NCI-H2081 (cell line): ENCODE results near the gene ELMOD2.
"Not testable (repeated sequence)": the region's sequence is repeated elsewhere in the genome, so short reads cannot be mapped to it uniquely, and the experiment has no call there.

Experiments
- DNase-seq, 2 experiments: peaks; one replicate each; lab custom pipeline; 2025; lab: John Stamatoyannopoulos, UW

ELMOD2 gene, protein sequence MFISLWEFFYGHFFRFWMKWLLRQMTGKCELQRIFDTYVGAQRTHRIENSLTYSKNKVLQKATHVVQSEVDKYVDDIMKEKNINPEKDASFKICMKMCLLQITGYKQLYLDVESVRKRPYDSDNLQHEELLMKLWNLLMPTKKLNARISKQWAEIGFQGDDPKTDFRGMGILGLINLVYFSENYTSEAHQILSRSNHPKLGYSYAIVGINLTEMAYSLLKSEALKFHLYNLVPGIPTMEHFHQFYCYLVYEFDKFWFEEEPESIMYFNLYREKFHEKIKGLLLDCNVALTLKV

DNA sequence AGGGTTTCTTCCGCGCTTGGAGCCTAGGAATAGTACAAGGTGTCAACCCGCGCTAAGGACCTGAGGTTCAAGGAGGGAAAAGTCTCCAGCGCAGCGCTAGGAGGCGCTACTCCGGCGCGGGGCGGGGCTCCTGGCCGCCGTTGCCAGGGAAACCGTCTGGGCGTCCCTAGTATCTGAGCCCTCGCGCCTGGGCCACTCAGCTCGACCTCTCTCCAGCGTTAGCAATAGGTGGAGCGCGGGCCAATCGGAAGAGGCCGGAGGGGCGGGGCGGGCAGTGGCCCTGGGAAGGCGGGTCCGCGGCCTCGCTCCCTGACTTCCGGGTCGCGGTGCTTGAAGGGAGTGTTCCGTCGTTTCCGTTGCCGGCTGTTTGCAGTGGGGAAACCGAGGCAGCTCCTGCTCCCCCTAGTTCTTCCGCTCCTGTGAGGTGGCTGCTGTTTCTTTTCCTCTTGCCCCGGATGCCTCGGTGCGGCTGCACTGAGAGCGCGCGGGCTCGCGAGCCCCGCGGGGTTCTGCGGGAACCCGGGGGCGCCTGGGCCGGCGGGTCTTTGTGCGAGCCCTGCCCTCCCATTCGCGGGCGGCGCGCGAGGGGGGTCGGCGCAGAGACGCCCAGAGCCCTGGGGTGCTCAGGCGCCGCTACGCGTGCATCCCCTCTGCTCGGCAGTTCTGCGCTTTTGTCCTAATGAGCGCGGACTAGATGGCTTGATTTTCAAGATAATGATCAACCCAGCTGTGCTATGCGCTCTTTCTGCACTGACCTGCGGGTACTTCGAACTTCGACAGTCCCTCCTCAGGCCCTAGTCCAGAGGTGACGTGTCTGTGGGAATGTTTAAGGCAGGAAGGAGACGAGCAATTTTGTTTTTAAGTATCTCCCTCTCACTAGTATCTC is at the start of gene ELMOD2:
ELMOD2 (plus strand) TSS at position 312 of the 886 bp plus-strand sequence. CDS start 1,261 bp downstream, outside the sequence.
- peak; percentile 95 to 96 for DNase-seq

DNA sequence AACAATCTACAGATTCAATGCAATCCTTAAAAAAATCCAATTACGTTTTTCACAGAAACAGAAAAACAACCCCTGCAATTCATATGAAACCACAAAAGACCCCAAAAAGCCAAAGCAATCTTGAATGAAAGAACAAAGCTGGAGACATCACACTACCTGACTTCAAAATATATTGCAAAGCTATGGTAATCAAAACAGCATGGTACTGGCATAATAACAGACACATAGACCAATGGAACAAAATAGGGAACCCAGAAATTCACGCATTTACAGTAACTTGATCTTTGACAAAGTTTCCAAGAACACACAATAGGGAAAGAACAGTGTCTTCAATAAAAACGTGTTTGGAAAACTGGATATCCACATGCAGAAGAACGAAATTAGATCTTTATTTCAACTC is 40.5 kb upstream of the ELMOD2 start:
- no peak for DNase-seq

DNA sequence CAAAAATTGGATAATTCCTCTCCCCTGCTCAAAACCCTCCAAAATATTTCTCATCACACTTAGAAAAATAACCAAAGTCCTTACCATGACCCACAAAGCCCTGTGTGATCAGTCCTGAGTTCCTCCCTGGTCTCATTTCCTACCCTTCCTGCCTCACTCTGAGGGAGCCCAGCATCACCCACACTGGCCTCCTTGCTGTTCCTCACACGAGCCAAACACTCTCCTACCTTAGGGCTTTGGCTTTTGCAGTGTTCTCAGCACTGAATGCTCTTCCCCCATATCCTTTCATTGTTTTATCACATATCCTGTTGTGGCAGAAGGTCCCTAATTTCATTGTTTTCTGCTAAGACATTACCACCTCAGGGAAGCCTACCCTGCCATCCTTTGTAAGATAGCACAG is 38.0 kb upstream of the ELMOD2 start:
- DNase-seq = no peak

DNA sequence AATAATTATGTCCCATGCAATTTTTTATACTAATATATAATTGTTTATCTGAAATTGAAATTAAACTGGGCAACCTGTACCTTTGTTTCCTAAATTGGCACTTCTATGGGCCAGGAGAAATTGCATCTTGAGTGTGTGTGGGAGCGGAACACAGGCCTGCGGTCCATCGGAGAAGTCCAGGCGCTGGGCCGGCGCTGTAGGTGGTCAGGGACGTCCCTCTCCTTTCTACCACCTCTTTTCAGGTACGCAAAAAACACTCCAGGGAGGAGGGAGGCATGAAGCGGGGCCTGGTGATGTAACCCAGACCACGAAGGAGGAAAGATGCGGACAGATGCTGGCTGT is 26.6 kb upstream of the ELMOD2 start:
- no peak for DNase-seq

DNA sequence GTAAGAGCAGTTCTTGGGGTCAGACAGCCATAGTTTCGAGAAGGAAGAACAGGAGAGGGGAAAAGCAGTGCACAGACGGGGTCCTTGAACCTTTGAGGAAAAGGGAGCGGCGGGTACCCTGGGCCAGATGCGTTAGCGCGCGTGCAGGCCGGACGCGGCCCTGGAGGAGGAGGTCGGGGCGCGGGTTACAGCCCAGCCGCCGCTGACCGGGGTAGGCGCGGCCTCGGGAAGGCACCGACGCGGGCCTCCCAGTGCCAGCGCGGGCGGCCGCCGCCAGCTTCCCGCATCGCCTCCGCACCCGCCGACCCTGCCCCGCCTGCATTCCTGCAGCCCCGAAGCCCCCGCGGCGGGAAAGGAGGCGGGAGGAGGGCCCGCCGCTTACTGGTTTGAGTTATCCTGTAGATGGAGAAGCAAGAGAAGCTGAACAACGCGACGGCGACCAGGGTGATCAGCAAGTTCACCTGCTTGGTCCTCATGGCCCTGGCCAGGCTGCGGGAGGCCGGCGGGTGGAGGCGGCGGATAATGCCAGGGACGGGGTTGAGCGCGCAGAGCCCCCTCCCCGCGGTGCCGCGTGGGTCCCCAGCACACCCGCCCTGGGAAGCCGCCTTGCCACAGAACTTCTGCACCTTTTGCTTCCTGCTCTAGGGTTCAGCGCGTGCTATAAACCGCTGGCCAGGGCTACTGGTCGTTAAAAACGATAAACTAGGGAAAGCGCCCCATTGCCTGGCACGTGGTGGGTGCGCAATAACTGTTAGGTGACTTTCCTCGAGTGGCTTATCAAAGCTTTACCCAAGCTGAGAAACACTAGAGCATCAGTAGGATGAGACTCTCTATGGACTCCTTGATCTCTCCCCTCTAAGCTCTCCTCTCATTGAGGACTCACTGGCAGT is 26.0 kb upstream of the ELMOD2 start, which contains the start of gene MGAT4D:
MGAT4D (minus strand) TSS at position 547 of the 890 bp plus-strand sequence; CDS start at position 476, 71 bp downstream.
- no peak for DNase-seq

DNA sequence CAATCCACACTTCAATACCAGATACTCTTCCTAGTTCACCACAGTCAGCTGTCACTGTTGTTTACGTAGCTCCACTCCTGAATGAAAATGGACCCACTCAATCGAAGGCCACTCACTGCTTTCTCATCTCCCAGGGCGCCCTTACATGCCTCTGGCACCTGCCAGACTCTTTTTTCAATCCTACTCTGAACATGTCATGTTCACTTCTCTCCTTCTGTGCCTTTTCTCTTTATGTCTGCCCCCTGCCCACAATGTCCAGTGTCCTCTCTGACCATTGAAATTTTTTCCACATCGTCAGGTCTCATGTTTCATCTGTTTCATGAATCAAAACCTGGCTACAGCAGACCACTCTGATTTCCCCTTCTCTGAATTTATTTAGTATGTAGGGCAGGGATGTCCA is 24.6 kb upstream of the ELMOD2 start:
- DNase-seq = no peak

DNA sequence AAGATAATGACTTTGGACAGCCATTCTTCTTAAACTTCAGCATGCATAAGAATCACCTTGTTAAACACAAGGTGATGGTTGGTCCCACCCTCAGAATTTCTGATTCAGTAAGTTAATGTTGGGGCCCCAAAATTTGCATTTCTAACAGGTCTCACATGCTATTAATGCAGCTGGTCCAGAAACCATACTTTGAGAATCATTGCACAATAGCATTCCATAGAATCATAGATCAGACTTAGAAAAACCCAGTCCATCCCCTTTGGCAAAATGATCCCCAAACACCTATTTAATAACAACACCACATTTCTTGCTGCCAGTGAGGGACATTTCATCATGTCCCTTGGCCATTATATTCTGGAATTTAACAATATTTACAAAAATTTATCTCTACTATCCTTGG is 19.7 kb upstream of the ELMOD2 start:
- no peak for DNase-seq

DNA sequence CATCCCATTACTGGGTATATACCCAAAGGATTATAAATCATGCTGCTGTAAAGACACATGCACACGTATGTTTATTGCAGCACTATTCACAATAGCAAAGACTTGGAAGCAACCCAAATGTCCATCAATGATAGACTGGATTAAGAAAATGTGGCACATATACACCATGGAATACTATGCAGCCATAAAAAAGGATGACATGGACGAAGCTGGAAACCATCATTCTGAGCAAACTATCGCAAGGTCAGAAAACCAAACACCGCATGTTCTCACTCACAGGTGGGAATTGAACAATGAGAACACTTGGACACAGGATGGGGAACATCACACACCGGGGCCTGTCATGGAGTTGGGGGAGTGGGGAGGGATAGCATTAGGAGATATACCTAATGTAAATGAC is 10.2 kb upstream of the ELMOD2 start:
- not testable (repeated sequence) for DNase-seq

DNA sequence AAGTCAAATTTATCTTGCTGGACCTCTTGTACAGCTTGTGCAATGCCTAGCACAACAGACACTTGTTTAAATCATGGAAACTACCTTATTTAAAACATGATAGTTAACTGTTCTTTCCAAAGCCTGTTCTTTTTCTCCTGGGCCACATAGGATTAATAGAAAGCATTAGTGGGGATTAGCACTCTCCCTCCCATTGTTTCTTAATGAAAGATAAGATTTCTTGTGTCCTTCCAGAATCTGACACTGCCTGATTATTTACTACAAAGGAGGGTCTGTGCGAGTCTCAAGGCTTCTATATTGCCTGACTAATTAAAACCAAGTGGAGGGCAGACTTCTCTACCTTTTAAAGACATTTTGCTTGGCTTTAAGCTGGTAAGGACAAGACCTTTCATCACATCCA is 8.5 kb upstream of the ELMOD2 start:
- no peak for DNase-seq

DNA sequence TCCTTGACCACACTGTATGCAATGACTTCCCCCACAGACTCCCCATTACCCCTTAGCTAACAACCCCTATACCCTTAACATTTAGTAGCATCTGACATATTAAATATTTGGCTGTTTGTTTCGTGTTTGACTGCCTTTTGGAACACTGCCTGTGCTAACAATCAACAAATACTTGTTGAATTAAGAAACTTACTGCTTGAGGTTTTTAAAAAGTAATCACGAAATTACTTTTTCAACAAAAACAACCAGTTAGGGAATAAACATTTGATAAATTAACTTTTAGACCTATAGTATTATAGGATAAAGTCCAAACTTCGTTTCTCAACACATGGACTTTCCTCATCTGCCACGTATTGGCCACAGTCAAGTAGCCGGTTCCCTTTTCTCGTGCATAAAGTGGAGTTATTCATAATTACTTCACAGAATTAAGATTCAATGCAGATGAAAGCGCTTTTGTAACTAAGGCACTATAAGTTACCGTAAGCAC is 555 bp upstream of the ELMOD2 start:
- no peak for DNase-seq

DNA sequence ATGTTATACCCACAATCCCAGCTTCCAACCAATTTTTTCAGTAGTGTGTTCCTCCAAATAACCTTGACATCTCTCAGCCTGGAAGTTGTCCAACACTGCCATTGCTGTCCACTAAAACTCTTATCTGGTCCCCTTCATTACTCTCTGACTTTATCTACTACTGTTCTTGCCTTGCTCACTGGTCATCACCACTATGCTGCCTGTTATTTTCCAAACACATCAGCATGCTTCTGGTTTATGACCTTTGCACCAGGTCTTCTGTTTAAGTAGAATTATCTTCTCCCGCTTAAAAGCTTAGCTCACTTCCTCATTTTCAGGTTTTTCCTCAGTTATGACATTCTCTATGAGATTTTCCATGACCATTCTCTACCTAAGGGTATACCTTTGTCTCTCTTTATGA is 5.5 kb downstream of the ELMOD2 start:
- DNase-seq = no peak

DNA sequence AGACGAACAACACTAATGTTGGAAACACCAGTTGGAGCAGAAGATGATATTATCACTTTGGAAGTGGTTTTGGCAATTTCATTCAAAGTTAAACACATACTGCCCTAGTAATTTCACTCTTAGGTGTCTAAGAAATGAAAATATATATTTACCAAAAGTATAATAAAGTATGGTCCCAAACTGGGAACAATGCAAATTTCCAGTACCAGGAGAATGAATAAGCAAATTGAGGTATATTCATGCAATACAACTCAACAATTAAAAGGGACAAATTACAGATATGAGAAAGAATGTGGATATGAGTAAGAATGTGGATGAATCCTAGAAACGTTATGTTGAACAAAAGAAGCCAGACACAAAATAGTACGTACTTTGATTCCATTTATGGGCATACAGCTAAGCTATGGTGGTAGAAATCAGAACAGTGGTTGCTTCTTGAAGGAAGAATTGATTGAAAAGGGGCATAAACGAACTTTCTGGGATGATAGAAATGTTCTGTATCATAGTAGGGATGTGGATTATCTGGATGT is 10.0 kb downstream of the ELMOD2 start:
- no peak for DNase-seq

DNA sequence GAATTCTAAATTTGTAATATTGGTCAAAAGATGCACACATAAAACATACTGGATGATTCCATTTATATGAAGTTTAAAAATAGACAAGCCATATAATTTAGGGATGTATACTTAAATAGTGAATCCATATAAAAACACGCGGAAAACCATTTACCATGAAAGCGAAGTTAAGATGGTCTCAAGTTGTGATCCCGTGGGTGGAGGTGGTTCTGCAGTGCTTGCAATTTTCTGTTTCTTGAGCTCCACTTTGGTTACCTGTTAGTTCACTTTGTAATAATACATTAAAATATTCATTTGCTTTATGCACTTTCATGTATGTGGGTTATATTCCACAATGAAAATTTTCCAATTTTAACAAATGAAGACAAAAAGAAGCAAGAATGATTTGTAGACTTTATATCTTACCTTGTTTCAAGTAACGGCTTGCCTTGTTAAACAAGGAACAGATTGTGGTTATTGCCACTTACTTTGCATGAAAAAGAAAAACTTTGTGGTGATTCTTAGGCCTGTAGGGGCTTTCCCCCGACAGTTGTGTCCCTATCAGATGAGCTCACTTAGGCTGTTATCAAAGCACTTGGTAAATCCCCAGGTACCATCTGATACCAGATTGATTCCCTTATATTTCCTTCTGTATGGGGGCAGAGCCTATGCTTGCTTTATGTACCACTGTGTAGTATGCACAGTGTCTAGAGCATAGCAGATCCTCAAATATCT is 32.6 kb downstream of the ELMOD2 start:
- DNase-seq = no peak

DNA sequence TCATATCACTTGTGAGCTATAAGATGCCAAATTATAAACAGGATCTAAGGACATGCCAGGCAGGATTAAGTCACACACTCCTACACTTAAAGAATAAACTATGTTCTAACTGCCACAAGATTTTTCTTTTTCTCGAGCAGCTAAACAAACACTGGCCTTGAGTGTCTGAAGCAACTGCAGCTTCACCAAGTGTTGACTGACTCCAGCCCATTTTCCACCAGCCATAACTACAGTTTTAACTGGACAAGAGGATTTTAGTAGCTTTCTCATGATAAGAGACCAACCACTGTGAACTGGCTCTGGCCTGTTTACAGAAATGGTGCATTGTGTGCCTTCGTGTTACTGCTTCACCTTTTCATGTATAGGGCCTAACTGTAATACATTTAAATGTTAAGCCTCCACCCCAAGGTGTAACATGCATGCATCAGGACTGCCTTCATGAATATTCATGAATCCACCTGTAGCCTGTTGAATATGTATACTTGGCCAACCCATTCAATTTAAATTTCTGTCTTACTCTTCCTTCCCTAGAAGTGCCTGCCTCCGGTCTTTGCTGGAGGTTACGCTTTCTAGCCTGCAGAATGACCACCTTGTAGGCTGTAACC is 34.0 kb downstream of the ELMOD2 start:
- DNase-seq = no peak

DNA sequence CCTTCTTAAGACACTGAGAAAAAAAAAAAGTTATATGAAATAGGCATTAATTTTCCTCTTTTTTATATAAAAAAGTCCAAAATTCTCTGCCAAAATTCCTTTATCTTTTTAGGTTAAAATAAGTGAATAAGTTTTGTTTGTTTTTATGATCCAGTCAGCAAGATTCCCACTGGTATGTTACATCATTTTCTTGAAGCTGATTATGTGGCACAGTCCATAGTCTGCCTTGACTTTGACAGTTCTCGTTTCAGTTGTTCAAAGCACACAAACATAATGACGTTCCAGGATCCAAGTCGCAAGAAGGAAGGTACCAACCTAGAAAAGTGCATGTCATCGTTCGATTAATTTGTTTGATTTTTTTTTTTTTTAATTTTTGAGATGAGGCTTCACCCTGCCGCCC is 35.7 kb downstream of the ELMOD2 start:
- no peak for DNase-seq

DNA sequence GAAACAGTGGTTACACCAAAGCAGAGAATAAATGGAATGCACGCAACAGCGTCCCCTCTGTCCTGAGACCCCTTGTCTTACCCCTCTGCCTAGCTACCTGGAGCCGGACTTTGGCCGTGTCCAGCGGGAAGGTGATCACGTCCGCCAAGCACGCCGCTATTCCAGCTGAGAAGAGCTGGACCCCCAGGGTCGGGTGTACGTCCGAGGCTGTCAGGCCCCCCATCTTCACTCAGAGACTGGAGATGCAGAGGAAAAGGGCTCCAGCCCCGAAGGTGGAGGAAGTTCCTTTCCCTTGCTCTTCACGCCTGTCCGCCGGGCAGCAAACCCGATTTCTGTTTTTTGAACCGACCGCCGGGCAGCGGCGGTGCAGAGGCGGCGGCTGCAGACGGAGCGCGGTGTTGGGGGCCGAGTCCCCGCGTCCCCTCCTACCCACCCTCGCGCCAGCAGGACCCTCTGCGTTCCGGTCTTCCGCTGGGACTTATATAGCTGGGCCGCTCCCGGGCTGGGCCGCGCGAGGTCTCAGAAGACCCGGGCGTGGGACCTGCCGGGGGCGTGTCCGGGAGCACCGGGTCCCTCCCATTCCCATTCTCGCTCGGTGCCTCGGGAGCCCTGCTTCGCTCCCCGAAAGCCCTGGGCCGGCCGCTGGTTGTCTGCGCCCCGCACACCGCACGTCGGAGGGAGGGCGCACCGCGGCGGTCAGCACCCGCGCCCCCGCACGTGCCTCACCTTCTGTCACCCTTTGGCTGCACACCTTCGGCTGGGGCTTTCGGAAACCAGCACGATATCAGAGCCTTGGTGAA is 44.7 kb downstream of the ELMOD2 start, which contains the start of gene UCP1:
UCP1 (minus strand) TSS at position 455 of the 800 bp plus-strand sequence; CDS start at position 223, 232 bp downstream.
- no peak for DNase-seq

DNA sequence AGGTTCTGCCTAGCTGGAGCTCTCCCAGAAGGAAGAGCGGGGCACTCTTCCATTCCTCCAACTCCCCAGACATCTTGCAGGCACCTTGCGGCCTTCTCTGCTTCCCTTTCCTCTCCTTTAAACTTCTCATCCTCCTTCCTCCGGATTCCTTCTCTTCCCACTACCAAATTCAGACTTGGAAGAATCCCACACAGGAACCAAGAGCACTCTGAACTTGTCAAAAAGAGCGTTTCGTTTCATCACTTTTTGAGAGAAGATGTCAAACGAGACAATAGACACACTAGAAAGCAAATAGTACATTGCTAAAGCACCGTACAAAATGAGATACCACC is 45.3 kb downstream of the ELMOD2 start:
- DNase-seq = no peak

DNA sequence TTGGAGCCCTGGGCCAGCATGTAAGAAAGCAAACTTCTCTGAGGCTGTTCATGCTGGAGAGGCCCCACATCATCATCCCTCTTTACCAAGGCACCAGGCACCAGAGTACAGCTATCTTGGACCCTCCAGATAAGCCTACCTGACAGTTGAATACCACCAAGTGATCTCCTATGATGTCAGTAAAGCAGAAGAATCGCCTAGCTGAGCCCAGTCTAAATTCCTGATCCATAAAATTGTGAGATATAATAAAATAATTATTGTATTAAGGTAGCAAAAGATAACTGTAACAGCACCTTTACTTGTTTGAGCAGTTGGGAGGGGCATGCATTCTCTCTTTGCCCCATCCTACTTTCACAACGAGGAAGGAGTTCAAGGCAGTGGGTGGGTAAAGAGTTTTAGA is 47.7 kb downstream of the ELMOD2 start:
- DNase-seq = no peak

DNA sequence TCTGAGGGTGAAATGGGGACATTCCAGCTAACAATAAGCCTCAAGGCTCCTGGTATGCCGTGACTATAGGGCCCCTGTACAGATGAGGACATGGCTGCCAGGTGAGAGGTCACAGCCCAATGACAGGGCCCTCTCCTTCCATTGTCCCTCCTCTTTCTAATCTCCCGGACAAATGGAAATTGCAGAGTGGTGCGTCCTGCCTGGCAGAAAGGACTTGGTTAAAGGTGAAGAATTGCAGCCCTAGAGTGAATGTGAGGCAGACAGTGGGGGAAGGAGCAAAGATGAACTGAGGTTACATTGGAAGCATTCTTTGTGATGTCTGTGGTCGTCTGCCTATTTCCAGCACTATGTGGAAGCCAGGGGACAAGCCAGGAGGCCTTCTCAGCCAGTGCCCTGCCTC is 51.5 kb downstream of the ELMOD2 start:
- no peak for DNase-seq

DNA sequence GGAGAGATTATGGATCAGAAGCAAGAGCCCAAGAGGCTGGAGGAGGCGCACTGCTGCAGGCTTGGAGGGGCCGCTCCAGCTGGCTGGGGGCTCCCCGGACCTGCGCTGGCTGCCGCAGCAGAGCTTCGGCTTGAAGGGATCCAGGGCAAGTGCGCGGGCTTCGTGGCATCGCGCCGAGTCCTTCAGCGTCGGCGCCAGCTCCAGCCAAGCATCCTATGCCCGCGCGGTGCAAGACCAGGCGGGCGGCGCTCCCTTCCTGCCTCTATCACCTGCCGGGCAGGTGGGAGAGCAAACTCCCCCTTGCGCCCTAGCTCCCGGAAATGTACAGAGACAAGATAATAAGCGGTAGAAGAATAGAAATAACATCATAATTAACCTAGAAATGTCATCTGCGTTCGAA is 55.3 kb downstream of the ELMOD2 start:
- DNase-seq = peak; percentile 19 to 27
